HL-60 (cell line): ENCODE data around the gene RAI14.
"Not testable (repeated sequence)": the region's sequence is repeated elsewhere in the genome, so short reads cannot be mapped to it uniquely, and the experiment has no call there.

Source experiments
- DNase-seq, 2 experiments: peaks; one replicate each; pipeline ENCODE4 v3.0.0-alpha.2; 2010 to 2020; ENCODE audit warnings: low read depth in 1 of 2, low spot score in 1 of 2
- H3K27ac ChIP-seq: fragments of 250-450 bp; sonication (Bioruptor Pico); replicated peaks from 2 replicates; pipeline ENCODE4 v1.5.1; 2020; ENCODE audit warnings: mild to moderate bottlenecking, moderate library complexity
- H3K27me3 ChIP-seq: fragments of 250-450 bp; sonication (Bioruptor Pico); 2 replicates; pipeline ENCODE4 v1.5.1; 2021; ENCODE audit warnings: mild to moderate bottlenecking, moderate library complexity; ENCODE audit not compliant: insufficient read depth, poor library complexity, severe bottlenecking
- H3K4me3 ChIP-seq: replicated peaks from 2 replicates; pipeline ENCODE4 v1.5.1; 2011; ENCODE audit warnings: mild to moderate bottlenecking, control low read depth, low read length; ENCODE audit not compliant: insufficient read depth
- GABPA ChIP-seq: IDR thresholded peaks from 2 replicates; pipeline ENCODE4 v1.6.1; 2012; ENCODE audit warnings: low read depth
- POLR2AphosphoS5 ChIP-seq: IDR thresholded peaks from 2 replicates; pipeline ENCODE4 v1.6.1; 2012; ENCODE audit warnings: low read depth
- SPI1 ChIP-seq: IDR thresholded peaks from 2 replicates; pipeline ENCODE4 v1.6.1; 2012; ENCODE audit warnings: low read depth, mild to moderate bottlenecking, borderline replicate concordance
- TF ChIP-seq, protein P1 (sequence below): IDR thresholded peaks from one replicate; pipeline ENCODE4 v1.5.1; 2011; ENCODE audit warnings: low read length, control low read depth, inconsistent platforms; ENCODE audit not compliant: insufficient read depth
- TF ChIP-seq, protein P2 (sequence below): IDR thresholded peaks from 2 replicates; pipeline ENCODE4 v1.6.1; 2012; ENCODE audit warnings: low read depth; ENCODE audit not compliant: insufficient replicate concordance

The RAI14 gene

GRCh38 chr5:34749431-34749873 lies 93.3 kb downstream of the RAI14 start:
- Histone ChIP-seq H3K27ac (no peak overlapping the region), H3K27me3 (no peaks in the 10 kb centered on the region), H3K4me3 (no peak overlapping the region)
- TF ChIP-seq SPI1 (no peak), GABPA (no peak), POLR2AphosphoS5 (no peak)
- TF ChIP-seq, protein P1, sequence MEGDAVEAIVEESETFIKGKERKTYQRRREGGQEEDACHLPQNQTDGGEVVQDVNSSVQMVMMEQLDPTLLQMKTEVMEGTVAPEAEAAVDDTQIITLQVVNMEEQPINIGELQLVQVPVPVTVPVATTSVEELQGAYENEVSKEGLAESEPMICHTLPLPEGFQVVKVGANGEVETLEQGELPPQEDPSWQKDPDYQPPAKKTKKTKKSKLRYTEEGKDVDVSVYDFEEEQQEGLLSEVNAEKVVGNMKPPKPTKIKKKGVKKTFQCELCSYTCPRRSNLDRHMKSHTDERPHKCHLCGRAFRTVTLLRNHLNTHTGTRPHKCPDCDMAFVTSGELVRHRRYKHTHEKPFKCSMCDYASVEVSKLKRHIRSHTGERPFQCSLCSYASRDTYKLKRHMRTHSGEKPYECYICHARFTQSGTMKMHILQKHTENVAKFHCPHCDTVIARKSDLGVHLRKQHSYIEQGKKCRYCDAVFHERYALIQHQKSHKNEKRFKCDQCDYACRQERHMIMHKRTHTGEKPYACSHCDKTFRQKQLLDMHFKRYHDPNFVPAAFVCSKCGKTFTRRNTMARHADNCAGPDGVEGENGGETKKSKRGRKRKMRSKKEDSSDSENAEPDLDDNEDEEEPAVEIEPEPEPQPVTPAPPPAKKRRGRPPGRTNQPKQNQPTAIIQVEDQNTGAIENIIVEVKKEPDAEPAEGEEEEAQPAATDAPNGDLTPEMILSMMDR = no peak
- TF ChIP-seq, protein P2, sequence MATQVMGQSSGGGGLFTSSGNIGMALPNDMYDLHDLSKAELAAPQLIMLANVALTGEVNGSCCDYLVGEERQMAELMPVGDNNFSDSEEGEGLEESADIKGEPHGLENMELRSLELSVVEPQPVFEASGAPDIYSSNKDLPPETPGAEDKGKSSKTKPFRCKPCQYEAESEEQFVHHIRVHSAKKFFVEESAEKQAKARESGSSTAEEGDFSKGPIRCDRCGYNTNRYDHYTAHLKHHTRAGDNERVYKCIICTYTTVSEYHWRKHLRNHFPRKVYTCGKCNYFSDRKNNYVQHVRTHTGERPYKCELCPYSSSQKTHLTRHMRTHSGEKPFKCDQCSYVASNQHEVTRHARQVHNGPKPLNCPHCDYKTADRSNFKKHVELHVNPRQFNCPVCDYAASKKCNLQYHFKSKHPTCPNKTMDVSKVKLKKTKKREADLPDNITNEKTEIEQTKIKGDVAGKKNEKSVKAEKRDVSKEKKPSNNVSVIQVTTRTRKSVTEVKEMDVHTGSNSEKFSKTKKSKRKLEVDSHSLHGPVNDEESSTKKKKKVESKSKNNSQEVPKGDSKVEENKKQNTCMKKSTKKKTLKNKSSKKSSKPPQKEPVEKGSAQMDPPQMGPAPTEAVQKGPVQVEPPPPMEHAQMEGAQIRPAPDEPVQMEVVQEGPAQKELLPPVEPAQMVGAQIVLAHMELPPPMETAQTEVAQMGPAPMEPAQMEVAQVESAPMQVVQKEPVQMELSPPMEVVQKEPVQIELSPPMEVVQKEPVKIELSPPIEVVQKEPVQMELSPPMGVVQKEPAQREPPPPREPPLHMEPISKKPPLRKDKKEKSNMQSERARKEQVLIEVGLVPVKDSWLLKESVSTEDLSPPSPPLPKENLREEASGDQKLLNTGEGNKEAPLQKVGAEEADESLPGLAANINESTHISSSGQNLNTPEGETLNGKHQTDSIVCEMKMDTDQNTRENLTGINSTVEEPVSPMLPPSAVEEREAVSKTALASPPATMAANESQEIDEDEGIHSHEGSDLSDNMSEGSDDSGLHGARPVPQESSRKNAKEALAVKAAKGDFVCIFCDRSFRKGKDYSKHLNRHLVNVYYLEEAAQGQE = no peak
- DNase-seq = no peak

DNA sequence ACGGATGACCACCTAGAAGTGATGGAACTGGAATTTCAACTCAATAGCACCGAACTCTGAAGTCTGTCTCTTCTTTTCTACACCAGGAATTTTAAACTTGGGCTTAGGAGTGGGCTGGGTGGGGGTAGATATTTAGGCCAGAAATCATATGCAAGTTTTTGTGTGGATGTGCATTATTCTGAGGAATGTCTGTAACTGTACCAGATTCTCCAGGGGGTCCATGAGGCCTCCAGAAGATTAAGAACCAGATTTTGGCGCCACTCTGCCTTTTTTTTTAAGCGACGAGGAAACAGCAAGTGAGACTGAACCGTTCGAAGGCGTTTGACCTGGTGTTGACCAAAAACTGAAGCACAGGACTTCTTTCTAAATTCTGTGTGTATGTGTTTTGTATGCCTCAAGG lies 94.1 kb downstream of the RAI14 start:
- H3K4me3 ChIP-seq = no peak overlapping the region
- H3K27ac ChIP-seq = no peak overlapping the region
- H3K27me3 ChIP-seq = no peaks in the 10 kb centered on the region
- DNase-seq = no peak
- TF ChIP-seq, protein P2 = no peak
- TF ChIP-seq, protein P1 = no peak
- no peak for TF ChIP-seq SPI1
- no peak for TF ChIP-seq GABPA
- no peak for TF ChIP-seq POLR2AphosphoS5

- H3K27me3 ChIP-seq = no peaks in the 10 kb centered on the region
- TF ChIP-seq, protein P1 = no peak
- TF ChIP-seq POLR2AphosphoS5 (no peak), GABPA (no peak), SPI1 (no peak)
- TF ChIP-seq, protein P2 = no peak
- no peak for DNase-seq
- no peak overlapping the region for H3K4me3 ChIP-seq
- H3K27ac ChIP-seq = no peak overlapping the region
Measured at GRCh38 chr5:34751807-34752736, 95.9 kb downstream of the RAI14 start.

DNA sequence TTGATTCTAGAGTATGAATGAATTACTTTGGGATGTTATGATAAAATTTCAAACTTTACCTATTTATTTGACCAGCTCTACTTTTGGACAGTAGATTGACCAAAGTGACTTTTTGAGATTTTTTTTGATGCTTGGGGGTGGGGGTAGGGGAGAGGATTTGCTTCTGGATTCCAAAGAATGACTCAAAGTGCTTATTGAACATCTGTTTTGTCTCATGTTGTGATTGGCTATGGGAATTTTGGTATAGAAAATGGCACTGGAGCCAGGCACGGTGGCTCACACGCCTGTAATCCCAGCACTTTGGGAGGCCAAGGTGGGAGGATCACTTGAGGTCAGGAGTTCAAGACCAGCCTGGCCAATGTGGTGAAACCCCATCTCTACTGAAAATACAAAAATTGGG lies 97.1 kb downstream of the RAI14 start:
- not testable (repeated sequence) for H3K4me3 ChIP-seq, H3K27me3 ChIP-seq, DNase-seq, H3K27ac ChIP-seq
